HepG2 (cell line): ENCODE measurements around the gene BBS1. TPM values are rescaled to one million over a fixed set of nuclear protein-coding genes. Genes with fewer than 3 reads are reported as not detected.

ENCODE experiments used
- ATAC-seq: fragments of 200-7000 bp; cut with Tn5 transposase; 3 replicates; pipeline ENCODE4 v1.9.1; 2020; ENCODE audit warnings: mild to moderate bottlenecking, moderate library complexity
- BruUV-seq: library from RNA; stranded (reverse); fragments of 400-500 nt; replicated peaks from 2 replicates; lab custom pipeline; 2021; lab: Mats Ljungman, UMichigan
- CTCF ChIA-PET: fragments of 300-600 bp; formaldehyde crosslinking; extraction: SDS; loops from one replicate; lab custom pipeline; 2021; ENCODE audit warnings: low total read pairs, inconsistent platforms, low intra/inter-chr PET ratio; lab: Yijun Ruan, JAX
- POLR2A ChIA-PET: fragments of 350-600 bp; sonication (Branson Sonifier 250); formaldehyde crosslinking; loops from one replicate; lab custom pipeline; 2020; ENCODE audit warnings: antibody characterized with exemption, inconsistent platforms; lab: Yijun Ruan, JAX
- DNase-seq: peaks from one replicate; pipeline ENCODE4 v3.0.0-alpha.2; 2015; ENCODE audit warnings: low spot score
- FAIRE-seq: peaks from 3 replicates; lab custom pipeline; 2011; peaks lifted over from hg19 to GRCh38; lab: Jason Lieb, UNC
- H2AFZ ChIP-seq: one replicate; pipeline ENCODE4 v1.6.1; 2011; ENCODE audit warnings: low read length, inconsistent platforms
- H3K27ac ChIP-seq: fragments of 300-600 bp; 3 replicates; pipeline ENCODE4 v1.8.0; 2011; ENCODE audit warnings: mixed run types, mild to moderate bottlenecking, mixed read lengths, low read length, inconsistent platforms; ENCODE audit not compliant: insufficient read depth; ENCODE audit errors: extremely low read length
- H3K27me3 ChIP-seq, 2 experiments: fragments of 200-600 bp in 1 of 2; 2 replicates in 1 of 2; 3 replicates in 1 of 2; pipeline versions ENCODE4 v1.6.0 to v1.8.0; 2011; ENCODE audit warnings: low read length in 2 of 2, mild to moderate bottlenecking in 2 of 2, moderate library complexity in 2 of 2, inconsistent platforms in 1 of 2; ENCODE audit not compliant: insufficient read depth in 2 of 2, control insufficient read depth in 1 of 2
- H3K36me3 ChIP-seq, 2 experiments: fragments of 200-600 bp in 1 of 2; replicated peaks in 1 of 2; 2 replicates in 1 of 2; 3 replicates in 1 of 2; pipeline versions ENCODE4 v1.5.1 to v1.8.0; 2011; ENCODE audit warnings: low read length in 2 of 2, inconsistent platforms in 1 of 2; ENCODE audit not compliant: insufficient read depth in 2 of 2, control insufficient read depth in 1 of 2
- H3K4me1 ChIP-seq: 2 replicates; pipeline ENCODE4 v1.5.1; 2012; ENCODE audit warnings: low read length, inconsistent platforms; ENCODE audit not compliant: insufficient read depth
- H3K4me2 ChIP-seq: 2 replicates; pipeline ENCODE4 v1.6.0; 2011; ENCODE audit warnings: low read depth, low read length, inconsistent platforms
- H3K4me3 ChIP-seq, 3 experiments: fragments of 200-600 bp in 1 of 3; sonication (generic), shearing (Covaris generic) in 1 of 3; replicated peaks in 1 of 3; 2 replicates each; pipeline ENCODE4 v1.5.1; 2011 to 2016; ENCODE audit warnings: low read length in 3 of 3, inconsistent platforms in 2 of 3, low read depth in 2 of 3, mild to moderate bottlenecking in 2 of 3, control low read depth in 1 of 3, mixed read lengths in 1 of 3; ENCODE audit not compliant: insufficient read depth in 1 of 3
- H3K79me2 ChIP-seq: one replicate; pipeline ENCODE4 v1.6.1; 2011; ENCODE audit warnings: low read length, inconsistent platforms; ENCODE audit not compliant: insufficient read depth
- H3K9ac ChIP-seq: 2 replicates; pipeline ENCODE4 v1.6.0; 2011; ENCODE audit warnings: mild to moderate bottlenecking, low read depth, low read length, inconsistent platforms; ENCODE audit not compliant: insufficient read depth
- H3K9me3 ChIP-seq: 2 replicates; pipeline ENCODE4 v1.5.1; 2012; ENCODE audit warnings: mild to moderate bottlenecking, low read length
- H4K20me1 ChIP-seq: 2 replicates; pipeline ENCODE4 v1.6.0; 2011; ENCODE audit warnings: inconsistent platforms, mild to moderate bottlenecking, low read length, moderate library complexity; ENCODE audit not compliant: insufficient read depth
- ARID2 ChIP-seq: sonication (generic); formaldehyde crosslinking; IDR thresholded peaks from 2 replicates; pipeline ENCODE4 v1.8.1; 2022; ENCODE audit warnings: mild to moderate bottlenecking, missing genetic modification reagents, borderline replicate concordance
- EEA1 ChIP-seq: sonication (generic); formaldehyde crosslinking; IDR thresholded peaks from 2 replicates; pipeline ENCODE4 v1.5.1; 2020; ENCODE audit warnings: mild to moderate bottlenecking, missing genetic modification reagents, borderline replicate concordance
- EP300 ChIP-seq, 3 experiments: sonication (generic) in 1 of 3; formaldehyde crosslinking in 1 of 3; IDR thresholded peaks; 2 replicates each; pipeline versions ENCODE4 v1.5.1 to v1.6.1; 2011 to 2020; ENCODE audit warnings: low read depth in 2 of 3, low read length in 2 of 3, borderline replicate concordance in 1 of 3, improper control_type of control experiment in 1 of 3, mild to moderate bottlenecking in 1 of 3, missing genetic modification reagents in 1 of 3, moderate library complexity in 1 of 3
- GATAD2A ChIP-seq: IDR thresholded peaks from 2 replicates; pipeline ENCODE4 v1.6.1; 2016
- HNRNPL ChIP-seq: fragments of 200-400 bp; formaldehyde crosslinking; IDR thresholded peaks from 2 replicates; pipeline ENCODE4 v1.6.1; 2017; ENCODE audit warnings: mild to moderate bottlenecking, low read depth, low read length
- KAT7 ChIP-seq: IDR thresholded peaks from 2 replicates; pipeline ENCODE4 v1.6.1; 2018; ENCODE audit warnings: borderline replicate concordance, missing compliant biosample characterization
- MAF1 ChIP-seq: sonication (generic); formaldehyde crosslinking; IDR thresholded peaks from 2 replicates; pipeline ENCODE4 v1.5.0; 2020; ENCODE audit warnings: missing genetic modification reagents, borderline replicate concordance
- MED8 ChIP-seq: sonication (generic); formaldehyde crosslinking; IDR thresholded peaks from 2 replicates; pipeline ENCODE4 v1.8.1; 2023; ENCODE audit warnings: mild to moderate bottlenecking, missing genetic modification reagents; ENCODE audit not compliant: insufficient replicate concordance
- NR2C2 ChIP-seq: sonication (generic); formaldehyde crosslinking; IDR thresholded peaks from 2 replicates; pipeline ENCODE4 v1.4.0; 2020; ENCODE audit warnings: missing genetic modification reagents, mild to moderate bottlenecking, moderate library complexity, borderline replicate concordance
- NR2F2 ChIP-seq: IDR thresholded peaks from 2 replicates; pipeline ENCODE4 v1.6.1; 2012; ENCODE audit warnings: low read depth, inconsistent platforms, borderline replicate concordance
- SALL1 ChIP-seq: sonication (generic); formaldehyde crosslinking; IDR thresholded peaks from 2 replicates; pipeline ENCODE4 v1.8.0; 2022; ENCODE audit warnings: mild to moderate bottlenecking, missing genetic modification reagents
- SMARCE1 ChIP-seq: fragments of 450-650 bp; IDR thresholded peaks from 2 replicates; pipeline ENCODE4 v1.6.1; 2017; ENCODE audit warnings: borderline replicate concordance
- TOPORS ChIP-seq: sonication (generic); formaldehyde crosslinking; IDR thresholded peaks from 2 replicates; pipeline ENCODE4 v1.8.0; 2023; ENCODE audit warnings: mild to moderate bottlenecking, missing genetic modification reagents
- ZFP82 ChIP-seq: sonication (generic); formaldehyde crosslinking; IDR thresholded peaks from 2 replicates; pipeline ENCODE4 v1.5.1; 2020; ENCODE audit warnings: mild to moderate bottlenecking, missing genetic modification reagents, borderline replicate concordance
- ZNF121 ChIP-seq: sonication (generic); formaldehyde crosslinking; IDR thresholded peaks from 2 replicates; pipeline ENCODE4 v1.5.0; 2020; ENCODE audit warnings: mild to moderate bottlenecking, missing genetic modification reagents
- ZNF614 ChIP-seq: IDR thresholded peaks from 2 replicates; pipeline ENCODE4 v1.6.1; 2018; ENCODE audit warnings: missing biosample characterization, missing genetic modification reagents, inconsistent platforms, borderline replicate concordance
- ZSCAN9 ChIP-seq: IDR thresholded peaks from 2 replicates; pipeline ENCODE4 v1.6.1; 2016; ENCODE audit warnings: borderline replicate concordance
- WGBS: methylation state at CpG from one replicate; pipeline ENCODE4 v1.1.6; 2017; ENCODE audit warnings: low lambda C conversion rate; 5-methylcytosine and 5-hydroxymethylcytosine counted together
- in situ Hi-C: cut with HindIII; loops from 2 replicates; pipeline ENCODE4 v1.10.0; 2017; ENCODE audit warnings: low pct_unique_long_range_greater_than_20kb; ENCODE audit not compliant: extremely low pct_ligation_motif_present
- intact Hi-C: fragments of 100-400 bp; cut with micrococcal nuclease; formaldehyde crosslinking; loops from one replicate; pipeline ENCODE4 v1.10.0; 2022; ENCODE audit not compliant: unreplicated experiment
- polyA plus RNA-seq, 8 experiments: library from polyadenylated mRNA; depleted of rRNA in 3 of 8; stranded (reverse) in 7 of 8; unstranded in 1 of 8; fragments of >200 nt; fragmentation: Illumina TruSeq in 4 of 8; extraction: Trizol in 4 of 8; gene quantifications; 2 replicates each; pipeline versions ENCODE4 v1.2.1 to v1.2.3, GENCODE V29; 2011 to 2016; ENCODE audit warnings: low read depth in 4 of 8, missing spikeins in 1 of 8, mixed read lengths in 1 of 8; ENCODE audit not compliant: insufficient read depth in 1 of 8
- total RNA-seq, 5 experiments: library from RNA; depleted of rRNA; stranded (reverse); fragments of >200 nt; fragmentation: Illumina TruSeq; extraction: Trizol; gene quantifications; 2 replicates each; pipeline ENCODE4 v1.2.3, GENCODE V29; 2016; ENCODE audit warnings: low read depth in 1 of 5

Gene BBS1
- total and polyA plus RNA-seq, 2 of the 13 experiments (the other 11 are each of a cell fraction or from before 2014, with no cell fraction given): 11.7 to 14.1 TPM

DNA sequence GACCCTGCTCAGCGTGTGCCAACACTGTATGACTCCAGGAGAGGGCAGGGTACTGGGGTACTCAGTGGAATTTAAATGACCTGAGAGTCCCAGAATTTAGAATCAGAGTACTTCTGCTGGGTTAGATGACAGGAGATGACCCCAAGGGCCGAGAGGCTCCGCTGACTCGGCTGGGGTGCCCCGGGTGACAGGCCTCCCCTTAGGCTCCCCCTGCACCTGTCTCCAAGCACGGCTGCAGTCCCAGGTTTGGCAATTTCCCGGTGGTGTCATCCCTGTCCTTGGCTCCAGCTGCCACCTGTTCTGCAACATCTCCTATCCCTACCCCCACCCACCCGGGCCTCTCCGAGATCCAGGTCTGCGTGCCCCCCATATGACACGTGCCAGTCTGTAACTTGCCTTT, 37.6 kb downstream of the BBS1 start:
- ChIA-PET CTCF (no interaction called here), POLR2A (interaction anchor here (1.2 to 2.9 kb wide), 2 partner anchors 130 kb away, joined by 3 to 17 read pairs; partner anchors contain the start of gene RBM4B)
- 8% methylated on average over 6 of the region's 11 CpGs for WGBS
- H3K27ac ChIP-seq: no peak overlapping the region
- no peak overlapping the region for H2AFZ ChIP-seq
- no peak for FAIRE-seq
- H3K9me3 ChIP-seq: no peaks in the 10 kb centered on the region
- DNase-seq: no peak
- H4K20me1 ChIP-seq: no peaks in the 10 kb centered on the region
- H3K36me3 ChIP-seq: no peaks in the 10 kb centered on the region
- peaks cover 2 to 11% of the 10 kb centered on the region in 2 experiments; a peak in 4 of 5 replicates for H3K27me3 ChIP-seq
- BruUV-seq: no TSS peak
- TF ChIP-seq HNRNPL: no peak
- TF ChIP-seq MED8: no peak
- no peak for TF ChIP-seq ZFP82
- TF ChIP-seq SMARCE1: no peak
- no peak for TF ChIP-seq NR2F2
- no peak for TF ChIP-seq TOPORS (CRISPR knock-in tag)
- TF ChIP-seq GATAD2A: no peak
- no peak for TF ChIP-seq ARID2
- TF ChIP-seq MAF1 (CRISPR knock-in tag): no peak
- no peak for TF ChIP-seq KAT7 (CRISPR knock-in tag)
- no peak for TF ChIP-seq NR2C2 (CRISPR knock-in tag)
- no peak for TF ChIP-seq ZNF121 (CRISPR knock-in tag)
- TF ChIP-seq ZNF614: no peak
- TF ChIP-seq ZSCAN9 (CRISPR knock-in tag): no peak
- no peak for TF ChIP-seq EP300 (IDR thresholded peaks at IDR 0.05; ENCODE audit: low read depth in 2 of 2, low read length in 2 of 2)
- no peak for TF ChIP-seq EP300 (CRISPR knock-in tag; IDR thresholded peaks at IDR 0.05; ENCODE audit: borderline replicate concordance)
- no peak for TF ChIP-seq EEA1 (CRISPR knock-in tag)
- no peak for TF ChIP-seq SALL1
- intact Hi-C loops: no loop called here
- ATAC-seq: no peak
- H3K4me1 ChIP-seq: peaks cover 47% of the 10 kb centered on the region
- in situ Hi-C loops: no loop called here
- no peaks in the 10 kb centered on the region for H3K79me2 ChIP-seq
- H3K9ac ChIP-seq: no peak overlapping the region
- no peak overlapping the region for H3K4me3 ChIP-seq
- peak overlapping the region; percentile 97; the same call in 1 of the 2 replicates for H3K4me2 ChIP-seq
